Gastrocnemius medialis (tissue), 4 donors: ENCODE results near the gene TCF23. TPM values are rescaled to one million over a fixed set of nuclear protein-coding genes. Genes with fewer than 3 reads are reported as not detected.

Experiments
- ATAC-seq, 2 donors: fragments of 150-250 bp; one replicate each; pipeline ENCODE4 v1.9.1; 2016
- DNase-seq, 2 donors: peaks; one replicate each; pipeline ENCODE4 v3.0.0-alpha.2; 2019
- H3K27ac ChIP-seq, 4 donors: fragments of 200-600 bp; sonication (generic); 1 replicate in 1 of 4; 2 replicates in 3 of 4; pipeline ENCODE4 v1.5.1; 2016 to 2018; ENCODE audit warnings: mild to moderate bottlenecking in 2 of 4, moderate library complexity in 1 of 4
- H3K27me3 ChIP-seq, 3 donors: fragments of 200-600 bp; sonication (generic) in 2 of 3; 1 replicate in 1 of 3; 2 replicates in 2 of 3; pipeline versions ENCODE4 v1.5.1 to v1.6.0; 2016 to 2019; ENCODE audit warnings: mild to moderate bottlenecking in 1 of 3, moderate library complexity in 1 of 3
- H3K36me3 ChIP-seq, 2 donors: fragments of 200-600 bp; sonication (generic) in 1 of 2; one replicate each; pipeline ENCODE4 v1.5.1; 2017 to 2018
- H3K4me1 ChIP-seq, 2 donors: fragments of 200-600 bp; sonication (generic) in 1 of 2; one replicate each; pipeline ENCODE4 v1.5.1; 2016 to 2017; ENCODE audit warnings: mild to moderate bottlenecking in 2 of 2
- H3K4me3 ChIP-seq, 4 donors: fragments of 200-600 bp; sonication (generic) in 3 of 4; 1 replicate in 1 of 4; 2 replicates in 3 of 4; pipeline ENCODE4 v1.5.1; 2016 to 2019; ENCODE audit warnings: mild to moderate bottlenecking in 2 of 4
- H3K9me3 ChIP-seq, 3 donors: fragments of 200-600 bp; sonication (generic) in 2 of 3; 1 replicate in 1 of 3; 2 replicates in 2 of 3; pipeline ENCODE4 v1.5.1; 2016 to 2019
- POLR2A ChIP-seq, 2 donors: fragments of 450-650 bp; IDR thresholded peaks; one replicate each; pipeline ENCODE4 v1.6.1; 2017; ENCODE audit warnings: antibody characterized with exemption in 2 of 2, mild to moderate bottlenecking in 2 of 2, moderate library complexity in 2 of 2
- in situ Hi-C, 4 donors: fragments of 200-750 bp; cut with MboI; loops; one replicate each; pipeline versions ENCODE4 v1.15.0 to v1.8.0; 2017; ENCODE audit warnings: low sequenced_read_pairs in 4 of 4
- intact Hi-C: fragments of 100-400 bp; cut with DNase I; formaldehyde crosslinking; loops from one replicate; pipeline ENCODE4 v1.15.1; 2023; ENCODE audit warnings: low total_unique reads
- total RNA-seq, 4 donors: library from RNA; depleted of rRNA; stranded (reverse); fragments of >200 nt; gene quantifications; one replicate each; pipeline versions ENCODE4 v1.1.0 to v1.2.3, GENCODE V29; 2016
- TF ChIP-seq, protein P1 (sequence below), 5 experiments: fragments of 450-650 bp in 3 of 5; fragments of 200-600 bp in 2 of 5; sonication (generic) in 2 of 5; IDR thresholded peaks in 4 of 5; conservative IDR thresholded peaks in 1 of 5; 1 replicate in 4 of 5; 2 replicates in 1 of 5; pipeline ENCODE4 v1.5.1; 2016 to 2019; ENCODE audit warnings: antibody characterized with exemption in 5 of 5, mild to moderate bottlenecking in 3 of 5, moderate library complexity in 3 of 5

The TCF23 gene
- total RNA-seq, 4 donors from 2014 or later, result 0.20 TPM; not detected in 3

DNA sequence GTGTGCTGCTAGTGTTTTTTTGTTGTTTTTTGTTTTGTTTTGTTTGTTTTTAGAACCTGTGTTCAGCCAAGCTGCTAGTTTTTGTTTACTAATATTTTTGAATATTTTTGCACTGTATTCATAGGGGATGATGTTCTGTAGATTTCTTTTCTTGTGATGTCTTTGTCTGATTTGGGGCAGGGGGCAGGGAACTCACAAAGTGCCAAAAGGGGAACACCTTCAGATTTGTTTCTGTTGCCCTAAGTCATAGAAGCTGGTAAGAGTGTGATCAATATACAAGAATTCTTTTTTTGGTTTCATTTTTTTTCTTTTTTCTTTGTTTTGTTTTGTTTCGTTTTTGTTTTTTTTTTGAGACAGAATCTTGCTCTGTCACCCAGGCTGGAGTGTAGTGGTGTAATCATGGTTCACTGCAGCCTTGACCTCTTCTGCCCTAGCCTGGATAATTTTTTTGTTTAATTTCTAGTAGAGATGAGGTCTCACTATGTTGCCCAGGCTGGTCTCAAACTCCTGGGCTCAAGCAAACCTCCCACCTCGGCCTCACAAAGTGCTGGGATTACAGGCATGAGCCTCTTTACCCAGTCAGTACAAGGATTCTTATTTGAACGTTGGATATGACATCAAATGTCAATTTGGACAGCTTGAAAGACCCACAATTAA lies 30.7 kb downstream of the TCF23 start:
- H3K27me3 ChIP-seq, result no peaks in the 10 kb centered on the region
- intact Hi-C loops (no loop called here), in situ Hi-C loops (loop anchor here in 1 of 4 donors (25.0 kb wide), 1 partner anchor 217 kb away; the partner anchor contains the start of gene MAPRE3)
- peaks cover 9 to 11% of the 10 kb centered on the region in 2 donors for H3K4me1 ChIP-seq
- TF ChIP-seq POLR2A (IDR thresholded peaks at IDR 0.05), result no peak
- TF ChIP-seq, protein P1, sequence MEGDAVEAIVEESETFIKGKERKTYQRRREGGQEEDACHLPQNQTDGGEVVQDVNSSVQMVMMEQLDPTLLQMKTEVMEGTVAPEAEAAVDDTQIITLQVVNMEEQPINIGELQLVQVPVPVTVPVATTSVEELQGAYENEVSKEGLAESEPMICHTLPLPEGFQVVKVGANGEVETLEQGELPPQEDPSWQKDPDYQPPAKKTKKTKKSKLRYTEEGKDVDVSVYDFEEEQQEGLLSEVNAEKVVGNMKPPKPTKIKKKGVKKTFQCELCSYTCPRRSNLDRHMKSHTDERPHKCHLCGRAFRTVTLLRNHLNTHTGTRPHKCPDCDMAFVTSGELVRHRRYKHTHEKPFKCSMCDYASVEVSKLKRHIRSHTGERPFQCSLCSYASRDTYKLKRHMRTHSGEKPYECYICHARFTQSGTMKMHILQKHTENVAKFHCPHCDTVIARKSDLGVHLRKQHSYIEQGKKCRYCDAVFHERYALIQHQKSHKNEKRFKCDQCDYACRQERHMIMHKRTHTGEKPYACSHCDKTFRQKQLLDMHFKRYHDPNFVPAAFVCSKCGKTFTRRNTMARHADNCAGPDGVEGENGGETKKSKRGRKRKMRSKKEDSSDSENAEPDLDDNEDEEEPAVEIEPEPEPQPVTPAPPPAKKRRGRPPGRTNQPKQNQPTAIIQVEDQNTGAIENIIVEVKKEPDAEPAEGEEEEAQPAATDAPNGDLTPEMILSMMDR (IDR thresholded peaks at IDR 0.05 in 4 of 5, conservative IDR thresholded peaks at IDR 0.05 in 1 of 5), result no peak
- no peaks in the 10 kb centered on the region for H3K9me3 ChIP-seq
- DNase-seq (no peak), ATAC-seq (no peak)
- no peak overlapping the region for H3K4me3 ChIP-seq
- H3K27ac ChIP-seq, result no peak overlapping the region
- H3K36me3 ChIP-seq, result no peaks in the 10 kb centered on the region

DNA sequence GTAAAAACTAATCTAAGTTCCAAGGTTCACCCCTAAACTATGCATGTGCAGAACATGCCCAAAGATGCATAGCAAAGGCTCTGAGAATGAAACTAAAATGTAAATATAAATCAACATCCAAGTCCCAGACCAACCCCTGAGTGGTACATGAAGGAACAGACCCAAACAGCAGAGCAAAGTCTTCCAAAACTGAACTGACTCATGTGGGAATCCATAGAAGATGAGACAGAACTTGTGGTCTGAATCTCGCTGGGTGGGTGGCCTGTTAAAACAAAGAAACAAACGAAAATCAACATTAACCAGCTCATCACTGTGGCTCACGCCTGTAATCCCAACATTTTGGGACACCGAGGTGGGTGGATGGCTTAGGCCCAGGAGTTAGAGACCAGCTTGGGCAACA lies 33.5 kb downstream of the TCF23 start:
- ATAC-seq (no peak), DNase-seq (no peak)
- TF ChIP-seq POLR2A (IDR thresholded peaks at IDR 0.05), result no peak
- TF ChIP-seq, protein P1 (IDR thresholded peaks at IDR 0.05 in 4 of 5, conservative IDR thresholded peaks at IDR 0.05 in 1 of 5), result no peak
- Histone ChIP-seq H3K36me3 (no peaks in the 10 kb centered on the region), H3K27me3 (no peaks in the 10 kb centered on the region), H3K27ac (no peak overlapping the region), H3K4me3 (no peak overlapping the region), H3K4me1 (peaks cover 29 to 36% of the 10 kb centered on the region in 2 donors), H3K9me3 (no peaks in the 10 kb centered on the region)
- in situ Hi-C loops, result loop anchor here in 2 of 4 donors (10.0 to 25.0 kb wide), 2 partner anchors 78 to 220 kb away; partner anchors contain the start of gene MAPRE3 (in 1 of the 2)
- intact Hi-C loops, result no loop called here

DNA sequence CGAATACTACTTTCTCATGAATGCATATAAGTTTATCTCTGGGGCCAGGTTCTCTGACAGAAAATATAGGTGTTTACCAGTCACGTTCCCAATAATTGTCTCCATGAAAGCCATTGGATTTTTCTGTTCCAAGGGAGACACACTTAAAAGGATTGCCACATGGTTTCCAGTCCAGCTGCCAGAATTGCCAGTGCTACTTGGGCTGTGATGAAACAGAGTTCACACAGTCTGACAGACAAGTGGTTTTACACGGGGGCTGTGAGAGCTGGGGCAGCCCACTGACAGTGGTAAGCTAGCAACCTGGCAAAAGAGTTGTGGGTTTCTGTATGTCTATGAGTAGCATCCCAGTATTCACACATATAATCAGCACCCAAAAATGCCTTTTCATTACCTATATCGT lies 35.3 kb downstream of the TCF23 start:
- ATAC-seq (peak; percentile 28 to 70), DNase-seq (peak; percentile 35 to 62)
- Histone ChIP-seq H3K27ac (peak overlapping the region; percentile 73 to 93 (median 82)), H3K27me3 (no peaks in the 10 kb centered on the region), H3K9me3 (no peaks in the 10 kb centered on the region), H3K36me3 (no peaks in the 10 kb centered on the region), H3K4me1 (peaks cover 29 to 41% of the 10 kb centered on the region in 2 donors), H3K4me3 (no peak overlapping the region)
- in situ Hi-C loops (loop anchor here in 2 of 4 donors (10.0 to 25.0 kb wide), 2 partner anchors 79 to 222 kb away; partner anchors contain the start of gene MAPRE3 (in 1 of the 2)), intact Hi-C loops (no loop called here)
- TF ChIP-seq, protein P1 (IDR thresholded peaks at IDR 0.05 in 4 of 5, conservative IDR thresholded peaks at IDR 0.05 in 1 of 5), result no peak
- no peak for TF ChIP-seq POLR2A (IDR thresholded peaks at IDR 0.05)

DNA sequence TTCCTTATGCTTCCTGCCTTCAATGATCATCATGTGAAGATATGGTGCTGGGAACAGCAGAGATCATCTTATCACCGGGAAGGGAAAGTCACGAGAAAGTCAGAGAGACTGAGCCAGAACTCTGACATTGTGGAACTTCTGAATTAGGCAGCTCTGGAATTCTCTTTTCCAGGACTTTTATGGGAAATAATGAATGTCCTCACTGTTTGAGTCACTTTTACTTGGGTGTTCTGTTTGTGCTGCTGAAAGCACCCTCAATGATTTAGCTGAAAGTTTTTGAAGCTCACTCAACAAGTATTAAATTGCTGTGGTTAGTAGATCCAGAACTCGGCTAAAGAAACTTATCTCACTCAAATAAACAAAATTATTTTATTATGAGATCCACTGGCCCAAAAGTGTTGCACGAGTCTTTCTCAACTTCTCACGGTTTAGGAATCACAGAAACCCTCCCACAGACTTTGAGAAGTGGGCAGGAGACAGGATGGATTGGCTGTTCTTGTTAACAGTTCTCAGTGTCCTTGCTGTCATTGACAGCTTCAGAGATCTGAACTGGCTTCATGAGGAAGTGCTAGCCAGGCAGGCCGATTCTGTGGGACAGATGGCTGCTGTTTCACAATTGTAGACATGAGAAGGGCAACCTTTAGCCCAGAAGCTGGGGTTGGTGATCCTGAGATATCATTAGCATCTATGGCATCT lies 36.7 kb downstream of the TCF23 start:
- TF ChIP-seq POLR2A (IDR thresholded peaks at IDR 0.05), result no peak
- TF ChIP-seq, protein P1 (IDR thresholded peaks at IDR 0.05 in 4 of 5, conservative IDR thresholded peaks at IDR 0.05 in 1 of 5), result no peak
- no peaks in the 10 kb centered on the region for H3K27me3 ChIP-seq
- H3K27ac ChIP-seq, result peak overlapping the region; percentile 73 to 93 (median 82)
- H3K9me3 ChIP-seq, result no peaks in the 10 kb centered on the region
- no peaks in the 10 kb centered on the region for H3K36me3 ChIP-seq
- ATAC-seq (peak; percentile 92 to 94), DNase-seq (peak; percentile 71 to 79)
- in situ Hi-C loops (loop anchor here in 2 of 4 donors (10.0 to 25.0 kb wide), 2 partner anchors 81 to 223 kb away; partner anchors contain the start of gene MAPRE3 (in 1 of the 2)), intact Hi-C loops (no loop called here)
- peaks cover 29 to 41% of the 10 kb centered on the region in 2 donors for H3K4me1 ChIP-seq
- no peak overlapping the region for H3K4me3 ChIP-seq
